Lower lobe of right lung (tissue), 2 donors: ENCODE measurements around the gene EPS8L3. TPM values are rescaled to one million over a fixed set of nuclear protein-coding genes. Genes with fewer than 3 reads are reported as not detected.

ENCODE experiments used
- ATAC-seq, 2 donors: fragments of 200-7000 bp; cut with Tn5 transposase; one replicate each; pipeline ENCODE4 v1.9.1; 2020 to 2022; ENCODE audit warnings: mild to moderate bottlenecking in 2 of 2, moderate library complexity in 2 of 2
- DNase-seq: peaks from one replicate; pipeline ENCODE4 v3.0.0-alpha.2; 2020
- H3K27ac ChIP-seq: fragments of 200-600 bp; one replicate; pipeline ENCODE4 v1.8.0; 2022
- H3K27me3 ChIP-seq: fragments of 200-600 bp; one replicate; pipeline ENCODE4 v1.8.0; 2022; ENCODE audit warnings: low read depth
- H3K36me3 ChIP-seq: fragments of 200-600 bp; one replicate; pipeline ENCODE4 v1.8.0; 2022; ENCODE audit warnings: mild to moderate bottlenecking
- H3K4me1 ChIP-seq: fragments of 200-600 bp; one replicate; pipeline ENCODE4 v1.8.0; 2022
- H3K4me3 ChIP-seq: fragments of 200-600 bp; one replicate; pipeline ENCODE4 v1.8.0; 2022; ENCODE audit warnings: mild to moderate bottlenecking
- H3K9me3 ChIP-seq: fragments of 200-600 bp; one replicate; pipeline ENCODE4 v1.8.0; 2022
- CTCF ChIP-seq: fragments of 200-600 bp; IDR thresholded peaks from one replicate; pipeline ENCODE4 v1.8.0; 2022; ENCODE audit warnings: antibody characterized with exemption, mild to moderate bottlenecking
- intact Hi-C: fragments of 100-400 bp; cut with DNase I; formaldehyde crosslinking; loops from one replicate; pipeline ENCODE4 v1.11.0; 2022
- total RNA-seq: library from RNA; stranded (reverse); fragmentation: NEBNext Ultra II Directional; extraction: Animal tissue kit (Norgen Biotek cat#: 25700); gene quantifications from one replicate; pipeline ENCODE4 v1.2.1, GENCODE V29; 2021
- donor health status: DM: no; HTN: yes; CAD: no; lungs with severe emphysema.

The EPS8L3 gene
- total RNA-seq, 1 donor from 2014 or later = not detected

DNA sequence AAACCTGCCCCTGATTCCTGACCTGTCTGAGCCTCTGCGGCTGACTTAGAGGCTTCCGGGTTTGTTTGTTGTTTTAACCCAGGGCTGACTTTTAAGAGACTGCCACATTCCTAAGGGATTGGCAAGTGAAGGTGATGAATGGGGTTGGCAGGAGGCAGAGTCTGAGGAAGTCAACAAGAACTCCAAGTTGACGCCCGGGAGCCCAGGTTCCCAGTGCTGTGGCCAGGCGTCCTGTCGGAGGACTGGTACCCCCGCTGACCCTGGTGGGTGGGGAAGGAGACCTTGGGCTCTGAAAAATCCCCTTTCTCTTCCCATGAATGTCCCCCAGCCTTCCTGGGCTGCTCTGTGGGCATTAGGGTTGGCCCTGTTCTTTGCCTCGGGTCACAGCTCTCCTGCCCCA lies 19.7 kb upstream of the EPS8L3 start:
- Histone ChIP-seq H3K36me3 (no peaks in the 10 kb centered on the region), H3K4me1 (peaks cover 32% of the 10 kb centered on the region), H3K27ac (peak overlapping the region; percentile 48), H3K9me3 (peaks cover 8% of the 10 kb centered on the region), H3K27me3 (no peaks in the 10 kb centered on the region), H3K4me3 (no peak overlapping the region)
- intact Hi-C loops = no loop called here
- DNase-seq = peak; percentile 57
- no peak for TF ChIP-seq CTCF
- ATAC-seq = peak; percentile 76 to 79

DNA sequence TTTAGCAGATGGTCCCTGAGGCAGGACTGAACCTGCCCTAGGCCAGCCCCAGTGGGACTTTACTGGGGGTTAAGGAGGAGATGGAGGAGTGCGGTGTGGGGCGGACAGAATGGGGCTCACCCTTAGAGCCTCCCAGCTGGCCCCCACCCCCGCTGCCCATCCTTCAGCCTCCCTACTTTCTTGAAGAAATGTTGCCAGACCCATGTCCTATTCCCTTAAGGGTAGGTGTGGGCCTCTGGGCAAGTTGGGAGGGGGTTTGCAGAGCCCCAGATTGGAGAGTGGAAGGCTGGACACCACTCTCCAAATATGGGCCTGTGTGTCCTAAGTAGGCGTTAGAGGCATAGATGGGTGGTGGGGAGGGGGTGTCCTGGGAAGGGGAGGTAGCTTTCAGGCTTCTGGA lies 19.2 kb upstream of the EPS8L3 start:
- Histone ChIP-seq H3K27ac (peak overlapping the region; percentile 48), H3K4me3 (no peak overlapping the region), H3K9me3 (peaks cover 8% of the 10 kb centered on the region), H3K27me3 (no peaks in the 10 kb centered on the region), H3K36me3 (no peaks in the 10 kb centered on the region), H3K4me1 (peaks cover 30% of the 10 kb centered on the region)
- ATAC-seq (peak; percentile 3 to 6), DNase-seq (peak; percentile 36)
- no peak for TF ChIP-seq CTCF
- intact Hi-C loops = no loop called here

GRCh38 chr1:109782514-109782913 lies 18.8 kb upstream of the EPS8L3 start:
- intact Hi-C loops = no loop called here
- Histone ChIP-seq H3K27ac (peak overlapping the region; percentile 48), H3K27me3 (no peaks in the 10 kb centered on the region), H3K9me3 (peaks cover 8% of the 10 kb centered on the region), H3K4me1 (peaks cover 32% of the 10 kb centered on the region), H3K36me3 (no peaks in the 10 kb centered on the region), H3K4me3 (no peak overlapping the region)
- DNase-seq (peak; percentile 37), ATAC-seq (no peak)
- no peak for TF ChIP-seq CTCF

GRCh38 chr1:109781806-109782205 lies 18.1 kb upstream of the EPS8L3 start:
- no peaks in the 10 kb centered on the region for H3K27me3 ChIP-seq
- H3K36me3 ChIP-seq = no peaks in the 10 kb centered on the region
- DNase-seq (no peak), ATAC-seq (no peak)
- no peak overlapping the region for H3K4me3 ChIP-seq
- TF ChIP-seq CTCF = no peak
- intact Hi-C loops = no loop called here
- peaks cover 38% of the 10 kb centered on the region for H3K4me1 ChIP-seq
- H3K27ac ChIP-seq = no peak overlapping the region
- peaks cover 8% of the 10 kb centered on the region for H3K9me3 ChIP-seq

GRCh38 chr1:109780982-109781381 lies 17.3 kb upstream of the EPS8L3 start:
- TF ChIP-seq CTCF = no peak

More at GRCh38 chr1:109780982-109781381, 17.3 kb upstream of the EPS8L3 start:
- intact Hi-C loops = no loop called here
- H3K36me3 ChIP-seq = no peaks in the 10 kb centered on the region
- H3K4me3 ChIP-seq = no peak overlapping the region
- ATAC-seq (no peak), DNase-seq (no peak)
- H3K27me3 ChIP-seq = no peaks in the 10 kb centered on the region
- H3K4me1 ChIP-seq = peaks cover 33% of the 10 kb centered on the region
- no peak overlapping the region for H3K27ac ChIP-seq
- peaks cover 8% of the 10 kb centered on the region for H3K9me3 ChIP-seq
